Stimulated activated CD4-positive, alpha-beta T cell treated with anti-CD3 and anti-CD28 coated beads, TNF-alpha, amount 100 ng/mL, for 24 hours (primary cell): ENCODE data around the gene PEX14.
"Not testable (repeated sequence)": the region's sequence is repeated elsewhere in the genome, so short reads cannot be mapped to it uniquely, and the experiment has no call there.

Source experiments
- DNase-seq, 3 experiments: peaks; one replicate each; pipeline ENCODE4 v3.0.0-alpha.2; 2020; ENCODE audit warnings: low read depth in 3 of 3

PEX14 gene

GRCh38 chr1:10494754-10495474 is 20.2 kb downstream of the PEX14 start:
- peak; percentile 54 to 81 (median 61) for DNase-seq

GRCh38 chr1:10495475-10495817 is 20.7 kb downstream of the PEX14 start:
- no peak for DNase-seq

GRCh38 chr1:10495952-10496351 is 21.2 kb downstream of the PEX14 start:
- no peak for DNase-seq

- DNase-seq: no peak
Observed at GRCh38 chr1:10497109-10497508, 22.4 kb downstream of the PEX14 start.

- no peak for DNase-seq
Observed at GRCh38 chr1:10498231-10498630, 23.5 kb downstream of the PEX14 start.

GRCh38 chr1:10502206-10502605 is 27.5 kb downstream of the PEX14 start:
- DNase-seq: no peak

GRCh38 chr1:10504249-10504648 is 29.5 kb downstream of the PEX14 start:
- DNase-seq: no peak

- DNase-seq: not testable (repeated sequence)
Observed at GRCh38 chr1:10506046-10506676, 31.4 kb downstream of the PEX14 start.

GRCh38 chr1:10506677-10507047 is 31.9 kb downstream of the PEX14 start:
- DNase-seq: no peak

- peak in 1 of 3 experiments; percentile 30 for DNase-seq
Observed at GRCh38 chr1:10507111-10507879, 32.5 kb downstream of the PEX14 start.

GRCh38 chr1:10508511-10508951 is 33.8 kb downstream of the PEX14 start:
- no peak for DNase-seq

GRCh38 chr1:10509809-10510509 is 35.2 kb downstream of the PEX14 start:
- DNase-seq: no peak

GRCh38 chr1:10510520-10511493 is 36.1 kb downstream of the PEX14 start:
- DNase-seq: peak; percentile 50 to 77 (median 74)

- no peak for DNase-seq
Observed at GRCh38 chr1:10511494-10511885, 36.7 kb downstream of the PEX14 start.

GRCh38 chr1:10513199-10513598 is 38.4 kb downstream of the PEX14 start:
- DNase-seq: no peak

- DNase-seq: no peak
Observed at GRCh38 chr1:10514490-10515235, 39.9 kb downstream of the PEX14 start.

- DNase-seq: no peak
Observed at GRCh38 chr1:10515301-10515975, 40.7 kb downstream of the PEX14 start.

GRCh38 chr1:10515976-10516750 is 41.4 kb downstream of the PEX14 start:
- no peak for DNase-seq
